CD4-positive, alpha-beta T cell treated with Interferon gamma for 1 hour (primary cell): ENCODE results near the gene RASA4.
"Not testable (repeated sequence)": the region's sequence is repeated elsewhere in the genome, so short reads cannot be mapped to it uniquely, and the experiment has no call there.

Experiments used
- DNase-seq: peaks from one replicate; pipeline ENCODE4 v3.0.0-alpha.2; 2020

Gene RASA4

DNA sequence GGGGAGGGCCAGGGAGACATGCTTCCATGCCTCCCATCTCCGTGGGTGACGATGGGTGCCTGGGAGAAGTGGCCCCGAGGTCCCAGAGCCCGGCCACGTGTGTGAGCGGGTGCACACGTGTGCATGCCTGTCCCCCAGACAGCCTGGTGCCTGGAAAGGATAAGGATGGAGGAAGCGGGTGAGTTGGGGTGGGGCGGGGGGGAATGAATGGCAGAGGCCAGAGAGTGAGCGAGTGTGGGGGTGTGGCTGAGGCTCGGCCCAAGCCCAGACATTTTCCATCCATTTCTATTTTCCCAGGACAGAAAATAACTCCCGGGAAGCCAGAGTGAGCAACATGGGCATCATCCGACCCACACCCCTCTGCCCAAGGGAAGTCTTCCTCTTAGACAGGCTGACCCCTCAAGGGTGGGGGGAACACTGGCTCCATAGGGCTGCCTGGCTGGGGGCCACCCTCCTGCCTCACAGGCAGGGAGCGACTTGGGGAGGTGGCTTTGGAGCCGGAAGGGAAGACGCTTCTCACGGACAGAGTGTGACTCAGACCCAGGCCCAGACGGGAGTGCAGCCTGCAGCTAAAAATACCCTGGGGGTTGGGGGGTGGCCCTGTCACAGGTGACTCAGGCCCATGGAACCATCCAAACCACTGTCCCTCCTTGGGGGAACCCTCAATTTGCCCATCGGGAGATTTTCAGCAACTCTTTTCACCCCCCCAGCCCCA lies 12.0 kb downstream of the RASA4 start:
- not testable (repeated sequence) for DNase-seq

DNA sequence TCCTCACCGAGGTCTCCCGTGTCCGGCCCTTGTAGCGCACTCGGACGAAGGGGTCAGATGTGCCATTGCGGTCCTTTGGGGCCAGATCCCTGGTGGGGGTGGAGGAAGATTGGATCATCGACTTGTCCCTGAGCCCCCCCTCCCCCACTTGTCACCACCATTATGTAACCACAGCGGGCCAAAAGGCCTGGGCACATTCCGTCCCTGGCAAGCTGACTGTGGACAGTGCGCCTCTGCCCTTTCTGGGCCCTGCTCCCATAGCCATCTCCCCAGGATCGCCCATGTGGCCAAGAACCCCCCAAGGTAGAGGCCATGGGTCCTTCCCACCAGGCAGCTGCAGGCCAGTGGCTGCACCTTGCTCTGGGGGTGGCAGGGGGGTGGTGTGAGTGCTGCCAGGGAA lies 14.2 kb downstream of the RASA4 start:
- DNase-seq: not testable (repeated sequence)

DNA sequence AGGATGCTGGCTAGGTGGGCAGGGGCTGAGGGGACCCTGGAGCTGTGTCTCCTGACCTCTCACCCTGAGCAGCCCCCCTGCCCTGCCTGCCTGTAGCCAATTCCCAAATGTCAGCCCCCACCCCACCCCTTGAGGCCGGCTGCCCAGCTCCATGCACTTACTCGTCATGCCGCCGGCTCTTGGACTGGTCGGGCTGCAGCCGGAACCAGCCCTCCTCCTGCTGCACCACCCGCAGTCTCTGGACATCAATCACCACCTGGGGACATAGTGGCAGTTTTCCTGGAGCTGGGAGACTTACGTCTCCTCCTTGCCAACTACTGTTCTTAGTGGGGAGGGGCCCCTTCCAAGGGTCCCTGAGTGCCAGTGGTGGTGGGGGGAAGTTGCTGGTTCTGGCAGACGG lies 16.9 kb downstream of the RASA4 start:
- DNase-seq: not testable (repeated sequence)

DNA sequence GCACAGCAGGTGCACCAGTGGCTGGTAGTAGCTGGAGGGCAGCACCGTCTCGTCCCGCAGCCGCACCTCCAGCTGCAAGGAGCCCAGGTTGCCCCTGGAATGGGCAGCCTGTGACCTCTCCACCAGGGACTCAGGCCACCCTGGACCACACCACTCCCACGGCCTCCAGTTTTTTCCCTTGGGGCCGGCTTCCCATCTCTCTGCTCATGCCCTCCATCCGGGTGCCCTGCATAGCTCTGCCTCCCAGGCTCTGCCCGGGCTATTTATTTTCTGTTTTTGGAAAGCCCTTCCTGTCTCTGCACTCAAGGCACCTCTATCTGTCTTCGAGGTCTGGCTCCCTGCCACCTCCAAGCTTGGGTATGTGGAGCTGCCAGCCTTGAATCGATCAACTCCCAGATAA lies 20.5 kb downstream of the RASA4 start:
- DNase-seq: not testable (repeated sequence)

DNA sequence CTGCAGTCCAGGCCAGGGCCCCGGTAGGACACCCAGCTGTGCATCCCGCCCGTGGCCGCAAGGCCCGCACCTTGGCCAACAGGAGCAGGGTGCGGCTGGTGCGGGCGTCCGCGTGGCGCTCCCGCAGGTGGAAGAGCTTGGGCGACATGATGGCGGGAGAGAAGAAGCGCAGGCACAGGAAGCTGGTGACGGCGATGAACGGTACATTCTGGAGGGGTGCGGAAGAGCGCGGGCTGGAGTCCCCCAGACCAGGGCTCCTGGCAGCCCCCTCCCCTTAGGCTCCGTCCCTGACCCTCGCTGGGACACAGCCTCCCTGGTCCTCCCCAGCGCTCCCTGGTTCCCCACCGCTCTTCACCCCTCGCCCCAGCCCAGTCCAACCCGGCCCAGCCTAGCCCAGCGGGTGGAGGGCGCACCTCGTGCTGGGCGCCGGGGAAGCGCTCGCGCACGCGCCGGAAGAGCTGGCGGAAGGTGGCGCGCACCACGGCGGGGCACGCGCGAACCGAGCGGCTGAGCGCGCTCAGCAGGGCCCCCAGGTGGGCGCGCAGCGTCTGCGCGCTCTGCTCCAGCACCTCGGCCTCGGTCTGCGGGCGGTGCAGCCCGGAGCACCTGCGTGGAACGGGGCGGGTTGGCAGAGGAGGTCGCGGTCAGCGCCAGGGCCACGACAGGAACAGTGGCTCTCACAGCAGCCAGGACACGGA lies 22.8 kb downstream of the RASA4 start:
- not testable (repeated sequence) for DNase-seq

DNA sequence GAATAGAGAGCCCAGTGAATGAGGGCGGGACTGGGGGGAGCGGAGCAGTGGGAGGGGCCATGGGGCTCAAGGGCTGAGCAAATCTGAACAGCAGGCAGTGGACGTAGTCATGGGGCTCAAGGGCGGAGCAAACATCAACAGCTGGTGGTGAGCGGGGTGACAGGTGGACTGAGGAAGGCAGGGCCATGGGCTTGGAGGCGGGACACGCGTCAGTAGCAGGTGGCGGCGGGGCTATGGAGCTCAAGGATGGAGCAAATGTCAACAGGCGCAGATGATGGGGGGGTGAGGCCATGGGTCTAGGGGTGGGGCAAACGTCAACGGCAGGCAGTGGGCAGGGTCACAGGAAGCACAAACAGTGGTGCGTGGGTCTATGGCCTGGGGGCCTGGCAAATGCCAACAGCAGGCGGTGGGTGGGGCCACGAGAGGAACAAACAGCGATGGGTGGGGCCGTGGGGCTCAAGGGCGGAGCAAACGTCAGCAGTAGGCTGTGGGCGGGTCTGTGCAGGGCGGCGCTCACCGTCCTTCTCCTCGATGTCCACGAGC lies 24.0 kb downstream of the RASA4 start:
- peak; percentile 68 for DNase-seq

DNA sequence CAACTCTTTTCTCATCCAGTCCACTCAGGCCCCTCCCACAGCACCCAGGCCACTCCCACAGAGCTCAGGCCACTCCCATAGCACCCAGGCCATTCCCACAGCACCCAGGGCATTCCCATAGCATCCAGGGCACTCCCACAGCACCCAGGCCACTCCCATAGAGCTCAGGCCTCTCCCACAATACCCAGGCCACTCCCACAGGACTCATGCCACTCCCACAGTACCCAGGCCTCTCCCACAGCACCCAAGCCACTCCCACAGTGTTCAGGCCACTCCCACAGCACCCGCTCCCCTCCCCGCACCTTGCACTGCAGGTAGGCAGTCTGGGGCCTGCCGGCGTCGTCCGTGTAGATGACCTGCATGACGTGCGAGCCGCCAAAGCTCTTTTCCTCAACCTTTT lies 26.7 kb downstream of the RASA4 start:
- not testable (repeated sequence) for DNase-seq

DNA sequence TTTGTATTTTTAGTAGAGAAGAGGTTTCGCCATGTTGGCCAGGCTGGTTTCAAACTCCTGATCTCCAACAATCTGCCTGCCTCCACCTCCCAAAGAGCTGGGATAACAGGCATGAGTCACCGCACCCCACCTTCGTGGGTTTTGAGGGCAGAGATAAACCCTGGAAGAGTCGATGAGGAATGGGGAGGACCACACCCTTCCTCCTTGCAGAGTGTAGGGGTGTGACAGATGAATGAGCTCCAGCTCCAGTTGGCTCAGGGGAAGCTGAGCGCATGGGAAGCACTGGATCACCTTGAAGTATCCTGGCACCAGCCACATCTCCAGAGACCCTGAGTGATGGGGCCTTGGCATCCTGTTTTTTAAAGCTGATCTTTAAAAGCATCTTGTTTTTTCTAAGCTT lies 33.1 kb downstream of the RASA4 start:
- not testable (repeated sequence) for DNase-seq

DNA sequence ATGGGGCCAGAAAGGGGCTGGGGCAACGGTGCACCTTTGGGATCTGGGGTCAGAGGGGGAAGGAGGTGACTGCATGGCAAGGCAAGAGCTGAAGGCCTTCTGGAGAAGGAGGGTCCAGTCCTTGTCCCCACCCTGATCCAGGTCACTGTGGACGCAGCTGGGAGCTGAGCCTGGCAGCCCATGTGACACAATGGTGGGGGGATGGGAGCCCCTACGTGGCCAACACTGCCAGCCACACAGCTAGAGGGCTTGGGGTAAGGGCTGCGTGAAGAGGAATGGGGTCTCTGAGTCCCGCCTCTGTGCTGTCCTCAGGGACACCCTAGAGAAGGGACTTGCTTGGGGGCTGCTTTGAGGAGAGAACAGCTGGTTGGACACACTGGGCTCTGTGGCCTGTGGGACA lies 34.8 kb downstream of the RASA4 start:
- not testable (repeated sequence) for DNase-seq

DNA sequence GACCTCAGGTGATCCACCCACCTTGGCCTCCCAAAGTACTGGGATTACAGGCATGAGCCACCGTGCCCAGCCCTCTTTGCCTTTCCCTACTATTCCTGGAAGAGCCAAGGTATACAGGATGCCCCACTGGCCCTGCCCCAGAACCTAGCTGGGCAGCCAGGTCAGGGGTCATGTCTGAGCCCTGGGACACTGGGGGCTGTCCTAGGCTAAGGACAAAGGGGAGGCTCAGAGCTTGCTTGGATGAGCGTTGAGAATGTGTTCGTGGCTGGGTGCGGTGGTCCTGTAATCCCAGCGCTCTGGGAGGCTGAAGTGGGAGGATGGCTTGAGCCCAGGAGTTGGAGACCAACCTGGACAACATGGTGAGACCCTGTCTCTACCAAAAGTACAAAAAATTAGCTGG lies 38.1 kb downstream of the RASA4 start:
- not testable (repeated sequence) for DNase-seq

DNA sequence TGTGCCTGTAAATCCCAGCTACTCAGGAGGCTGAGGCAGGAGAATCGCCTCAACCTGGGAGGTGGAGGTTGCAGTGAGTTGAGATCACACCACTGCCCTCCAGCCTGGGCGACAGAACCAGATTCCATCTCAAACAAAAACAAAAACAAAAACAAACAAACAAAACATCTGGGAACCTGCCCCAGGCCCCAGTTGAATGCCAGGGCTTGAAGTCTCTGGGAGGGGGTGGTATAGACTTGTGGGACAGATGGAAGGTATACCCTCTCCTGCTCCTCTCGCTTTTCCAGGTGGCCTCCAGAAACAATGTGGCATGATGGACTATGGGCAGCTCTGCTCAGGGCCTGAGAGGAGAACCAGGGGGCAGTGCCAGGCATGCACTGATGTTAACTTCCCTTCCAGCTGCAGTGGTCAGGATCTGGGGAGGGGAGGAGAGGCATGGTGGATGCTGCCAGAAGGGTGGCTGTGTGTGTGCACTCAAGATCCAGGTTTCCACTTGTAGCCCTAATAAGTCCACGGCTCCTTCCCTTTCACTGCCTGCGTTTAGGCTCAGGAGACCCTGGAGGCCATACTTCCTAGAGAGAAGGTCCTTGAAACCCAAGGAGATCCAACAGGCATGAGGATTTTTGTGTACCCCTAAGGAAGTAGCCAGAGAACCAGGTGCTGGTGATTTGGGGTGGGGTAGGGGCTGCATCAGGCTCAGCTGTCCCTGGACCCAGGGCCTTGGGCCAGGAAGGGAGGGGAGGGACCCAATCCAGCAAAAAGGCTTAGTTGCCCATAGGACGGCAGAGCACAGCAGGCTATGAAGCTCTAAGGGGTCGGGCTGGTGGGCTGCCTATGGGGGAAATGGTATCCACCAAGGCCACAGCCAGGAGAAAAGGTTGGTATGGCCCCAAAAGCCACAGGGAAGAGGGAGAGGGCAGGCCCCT lies 39.0 kb downstream of the RASA4 start:
- DNase-seq: not testable (repeated sequence)

DNA sequence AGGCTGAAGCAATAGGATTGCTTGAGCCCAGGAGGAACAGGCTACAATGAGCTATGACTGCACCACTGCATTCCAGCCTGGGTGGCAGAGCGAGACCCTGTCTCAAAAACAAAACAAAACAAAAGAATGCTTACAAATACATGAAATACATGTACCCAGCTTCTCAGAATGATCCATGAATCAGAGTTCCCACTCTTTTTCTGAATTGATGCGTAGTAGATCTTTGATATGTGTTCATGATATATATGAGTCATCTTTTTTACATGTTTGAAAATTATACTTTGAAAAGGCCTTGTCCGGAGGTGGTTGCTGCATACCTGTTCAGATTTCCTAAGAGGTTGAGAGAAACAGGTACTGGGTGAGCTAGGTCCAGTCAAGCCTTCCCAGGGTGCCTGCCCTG lies 40.2 kb downstream of the RASA4 start:
- DNase-seq: not testable (repeated sequence)

DNA sequence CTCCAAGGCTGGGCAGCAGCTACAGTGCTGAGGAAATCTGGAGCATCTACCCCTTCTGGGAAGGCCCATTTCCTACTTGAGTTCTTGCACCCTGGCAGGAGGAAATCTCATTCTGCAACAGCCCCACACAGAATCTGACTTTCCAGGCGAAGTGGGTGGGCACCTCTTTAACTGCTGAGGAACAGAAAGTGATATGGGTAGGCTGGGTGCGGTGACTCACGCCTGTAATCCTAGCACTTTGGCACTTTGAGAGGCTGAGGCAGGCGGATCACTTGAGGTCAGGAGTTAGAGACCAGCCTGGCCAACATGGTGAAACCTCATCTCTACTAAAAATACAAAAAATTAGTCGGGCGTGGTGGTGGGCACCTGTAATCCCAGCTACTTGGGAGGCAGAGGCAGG lies 41.9 kb downstream of the RASA4 start:
- not testable (repeated sequence) for DNase-seq

DNA sequence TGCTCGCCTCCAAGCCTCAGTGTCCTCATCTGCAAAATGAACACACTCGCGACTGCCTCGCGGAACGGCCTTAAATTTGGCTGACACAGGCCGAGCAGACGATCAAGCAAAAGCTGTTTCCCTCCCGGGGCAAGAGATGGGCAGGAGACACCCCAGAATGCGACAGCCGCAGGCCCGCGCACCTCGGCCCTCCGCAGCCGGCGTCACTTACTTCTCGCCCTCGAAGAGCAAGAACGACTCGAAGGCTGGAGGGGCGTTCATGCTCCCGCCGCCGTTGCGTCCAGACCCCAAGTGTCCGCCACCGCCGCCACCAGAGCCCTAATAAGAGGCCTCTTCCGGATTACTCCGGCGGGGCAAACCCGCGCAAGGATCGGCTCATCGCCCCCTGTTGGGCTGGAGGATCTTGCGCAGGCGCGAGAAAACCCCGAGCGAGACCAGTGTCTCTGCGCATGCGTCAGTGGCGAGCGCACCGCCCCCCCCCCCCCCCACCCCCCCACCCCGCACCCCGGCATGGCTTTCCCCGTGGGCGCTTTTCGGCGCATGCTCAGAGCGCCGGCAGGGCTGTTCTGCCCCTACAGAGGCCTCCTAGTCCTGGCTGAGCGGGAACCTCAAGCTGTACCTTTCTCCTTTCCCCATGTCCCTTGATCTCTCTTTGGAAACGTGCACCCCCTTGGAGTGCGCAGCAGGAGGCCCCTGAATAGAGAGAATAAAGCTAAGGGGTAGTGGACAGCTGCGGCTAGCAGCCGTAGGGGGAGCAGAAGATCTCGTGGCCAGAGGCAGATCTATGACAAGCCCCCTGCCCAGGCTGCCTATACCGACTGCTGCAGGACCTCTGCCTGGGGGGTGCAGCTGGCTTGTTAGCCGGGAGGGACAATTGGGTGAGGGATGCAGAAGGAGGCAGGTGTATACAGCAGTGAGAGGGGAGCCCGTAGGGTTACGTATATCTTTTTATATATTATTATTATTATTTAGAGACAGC lies 44.0 kb downstream of the RASA4 start, which contains the start of gene POLR2J3:
TSS of gene POLR2J3 (minus strand) at position 323 of the 979 bp plus-strand sequence. CDS start at position 261, 62 bp downstream.
- peak; percentile 94 for DNase-seq

DNA sequence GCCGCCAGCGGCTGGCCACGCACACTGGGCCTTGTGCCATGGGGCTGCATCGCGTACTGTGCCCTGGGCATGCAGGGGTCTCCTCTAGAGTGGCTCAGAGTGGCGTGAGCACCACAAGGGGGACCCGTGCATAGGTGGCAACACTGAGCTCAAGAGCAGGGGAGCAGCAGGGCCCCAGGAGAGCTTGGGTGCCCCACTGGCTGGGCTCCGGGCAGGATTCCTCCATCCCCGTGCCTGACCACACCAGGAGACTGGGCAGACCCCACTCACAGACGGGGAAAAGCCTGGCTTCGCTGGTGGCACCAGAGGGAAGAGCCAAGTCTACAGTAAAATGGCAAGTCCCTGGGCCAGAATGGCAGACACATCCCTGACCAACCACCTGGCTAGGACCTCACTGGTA lies 47.9 kb downstream of the RASA4 start:
- not testable (repeated sequence) for DNase-seq

DNA sequence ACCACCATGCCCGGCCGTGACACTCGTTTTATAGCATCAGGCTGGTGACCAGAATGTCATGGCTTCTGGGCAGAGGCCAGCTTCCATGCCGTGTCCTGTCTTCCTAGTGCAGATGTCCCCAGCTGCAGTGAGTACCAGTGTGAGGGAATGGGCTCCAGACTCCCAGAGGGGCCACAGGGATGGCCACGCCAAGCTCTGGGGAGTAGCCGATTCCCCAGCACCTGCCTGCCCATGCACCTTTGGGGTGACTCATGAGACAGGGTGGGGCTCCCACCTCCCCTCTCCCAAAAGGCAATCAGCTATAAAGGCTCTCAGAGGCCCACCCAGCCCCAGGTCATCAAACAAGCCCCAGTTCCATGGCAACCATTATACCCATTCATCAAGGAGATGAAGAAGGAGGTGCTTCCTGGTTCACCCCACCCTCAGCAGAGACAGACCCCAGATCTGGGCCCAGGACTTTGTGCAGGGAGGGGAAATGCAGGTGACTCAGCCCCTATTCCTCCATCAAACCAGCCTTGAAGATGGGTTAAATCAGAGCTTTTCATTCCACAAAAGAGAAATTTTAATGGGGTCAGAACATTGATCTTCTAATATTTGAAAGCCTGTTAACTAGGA lies 65.6 kb downstream of the RASA4 start, which contains the start of gene SPDYE2:
TSS of gene SPDYE2 (plus strand) at position 419 of the 615 bp plus-strand sequence. CDS start 2,030 bp downstream, outside the sequence.
- DNase-seq: not testable (repeated sequence)

DNA sequence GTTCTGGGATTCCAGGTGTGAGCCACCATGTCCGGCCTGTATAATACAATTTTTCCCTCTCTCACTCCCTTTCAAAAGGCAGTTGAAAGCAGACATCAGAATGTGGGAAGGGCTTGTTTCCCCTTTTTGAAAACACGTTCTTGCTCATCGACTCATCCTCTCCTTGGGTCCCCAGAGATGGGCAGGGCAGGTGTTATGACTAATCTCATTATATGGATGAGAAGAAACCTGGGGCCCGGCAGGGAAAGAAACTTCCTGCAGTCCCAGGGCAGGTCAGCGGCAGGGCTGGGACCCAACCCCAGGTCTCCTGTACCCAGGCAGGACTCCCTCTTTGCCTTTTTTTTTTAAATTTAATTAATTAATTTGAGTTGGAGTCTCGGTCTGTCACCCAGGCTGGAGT lies 70.2 kb downstream of the RASA4 start:
- not testable (repeated sequence) for DNase-seq

DNA sequence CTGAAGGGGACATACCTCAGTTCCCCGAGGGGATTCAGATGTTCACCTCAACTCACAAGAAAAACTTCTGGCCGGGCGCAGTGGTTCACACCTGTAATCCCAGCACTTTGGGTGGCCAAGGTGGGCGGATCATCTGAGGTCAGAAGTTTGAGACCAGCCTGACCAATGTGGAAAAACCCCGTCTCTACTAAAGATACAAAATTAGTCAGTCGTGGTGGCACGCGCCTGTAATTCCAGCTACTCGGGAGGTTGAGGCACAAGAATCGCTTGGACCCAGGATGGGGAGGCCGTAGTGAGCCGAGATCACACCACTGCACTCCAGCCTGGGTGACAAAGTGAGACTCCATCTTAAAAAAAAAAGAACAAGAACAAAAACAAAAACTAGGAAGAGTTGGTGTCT lies 71.3 kb downstream of the RASA4 start:
- not testable (repeated sequence) for DNase-seq

DNA sequence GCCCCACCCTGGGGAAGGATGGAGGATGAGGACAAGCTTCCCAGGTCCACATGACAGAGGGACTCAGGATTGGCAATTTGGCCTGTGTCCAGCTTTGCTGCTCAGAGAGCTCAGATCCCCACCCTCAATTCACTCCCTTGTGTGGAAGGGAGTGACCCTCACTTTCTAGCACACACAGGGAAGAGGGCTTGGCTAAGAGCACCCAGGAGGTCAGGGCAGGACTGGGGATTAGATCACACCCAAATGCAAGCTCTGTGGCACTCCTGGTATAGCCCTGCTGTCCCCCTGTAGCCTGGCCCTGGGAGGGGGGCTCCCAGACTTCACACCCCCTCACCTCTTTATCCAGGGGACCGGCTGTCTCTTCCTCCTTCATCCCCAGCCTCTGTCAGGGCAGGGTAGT lies 72.2 kb downstream of the RASA4 start:
- DNase-seq: not testable (repeated sequence)

DNA sequence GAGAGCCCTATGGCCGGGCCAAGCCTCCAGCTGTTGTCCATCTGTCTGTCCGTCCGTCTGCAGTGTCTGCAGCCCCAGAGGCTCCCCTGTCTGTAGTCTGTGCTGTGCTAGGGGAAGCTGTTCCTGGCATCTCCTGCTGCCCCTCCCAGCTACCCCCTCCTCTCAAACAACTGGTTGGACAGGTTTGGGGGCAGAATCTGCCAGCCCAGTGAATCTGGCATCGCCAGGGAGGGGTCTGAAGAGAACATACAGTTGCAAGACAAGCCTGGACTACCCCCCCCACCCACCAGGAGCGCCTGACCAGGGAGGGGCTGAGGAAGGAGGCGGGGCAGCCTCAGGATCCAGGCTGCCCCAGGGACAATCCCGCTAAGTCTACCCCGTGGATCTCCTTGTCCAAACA lies 73.0 kb downstream of the RASA4 start, which contains the start of gene UPK3BL2:
TSS of gene UPK3BL2 (minus strand) at position 101 of the 400 bp plus-strand sequence. CDS start at position 41, 60 bp downstream.
- DNase-seq: not testable (repeated sequence)

DNA sequence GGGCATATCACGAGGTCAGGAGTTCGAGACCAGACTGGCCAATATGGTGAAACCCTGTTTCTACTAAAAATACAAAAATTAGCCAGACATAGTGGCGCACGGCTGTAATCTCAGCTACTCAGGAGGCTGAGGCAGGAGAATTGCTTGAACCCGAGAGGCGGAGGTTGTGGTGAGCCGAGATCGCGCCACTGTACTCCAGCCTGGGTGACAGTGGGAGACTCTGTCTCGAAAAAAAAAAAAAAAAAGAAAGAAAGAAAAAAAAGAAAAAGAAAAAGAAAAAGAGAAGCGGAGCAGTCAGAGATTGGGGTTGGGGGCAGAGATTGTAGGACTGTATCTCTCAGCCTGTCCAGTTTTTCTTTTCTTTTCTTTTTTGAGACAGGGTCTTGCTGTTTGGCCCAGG lies 73.8 kb downstream of the RASA4 start:
- not testable (repeated sequence) for DNase-seq
